ENCODE measurements around the gene N4BP2L2.

The N4BP2L2 gene

DNA sequence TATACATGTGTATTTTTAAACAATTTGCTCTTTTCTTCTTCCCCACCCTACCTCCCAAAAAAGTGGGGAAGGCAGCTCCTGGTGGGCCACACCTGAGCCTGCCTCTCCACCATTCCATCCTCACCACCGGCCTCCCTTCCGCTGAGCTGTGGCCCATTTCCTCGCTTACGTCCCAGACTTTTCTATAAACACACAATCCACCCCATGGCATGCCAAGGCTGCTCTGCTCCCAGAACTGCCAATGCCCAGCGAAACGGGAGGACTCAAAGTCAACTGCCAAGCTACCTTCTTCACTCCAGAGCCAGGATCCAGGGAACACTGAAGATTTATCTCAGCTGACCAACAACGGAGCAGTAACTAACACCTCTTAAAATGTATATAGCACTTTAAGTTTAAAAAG, 113.4 kb downstream of the N4BP2L2 start:
- no peak for DNase-seq

DNA sequence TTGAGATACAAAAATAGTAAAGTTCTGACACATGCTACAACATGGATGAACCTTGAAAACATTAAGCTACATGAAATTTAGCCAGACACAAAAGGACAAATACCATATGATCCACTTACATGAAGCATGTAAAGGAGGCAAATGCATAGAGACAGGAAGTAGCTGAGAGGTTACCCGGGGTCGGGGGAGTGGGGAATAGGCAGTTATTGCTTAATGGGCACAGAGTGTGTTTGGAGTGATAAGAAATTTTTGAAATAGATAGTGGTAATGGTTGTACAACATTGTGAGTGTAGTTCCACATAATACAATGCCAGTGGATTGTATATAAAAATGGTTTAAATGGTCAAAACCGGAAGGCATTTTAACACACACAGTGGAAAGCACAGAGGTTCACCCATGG, 115.0 kb downstream of the N4BP2L2 start:
- DNase-seq = peak; percentile 96

DNA sequence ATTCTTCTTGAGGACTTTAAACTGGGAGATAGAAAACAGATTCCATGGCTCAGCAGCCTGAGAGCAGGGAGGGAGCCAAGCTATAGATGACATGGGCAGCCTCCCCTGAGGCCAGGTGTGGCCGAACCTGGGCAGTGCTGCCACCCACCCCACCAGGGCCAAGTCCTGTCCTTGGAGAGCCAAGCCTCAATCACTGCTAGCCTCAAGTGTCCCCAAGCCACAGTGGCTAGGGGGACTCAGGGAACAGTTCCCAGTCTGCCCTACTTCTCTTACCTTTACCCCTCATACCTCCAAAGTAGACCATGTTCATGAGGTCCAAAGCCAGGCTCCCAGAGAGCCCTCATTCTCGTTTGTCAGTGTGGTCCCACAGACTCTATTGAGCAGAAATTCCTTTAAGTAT, 118.7 kb downstream of the N4BP2L2 start:
- no peak for DNase-seq

DNA sequence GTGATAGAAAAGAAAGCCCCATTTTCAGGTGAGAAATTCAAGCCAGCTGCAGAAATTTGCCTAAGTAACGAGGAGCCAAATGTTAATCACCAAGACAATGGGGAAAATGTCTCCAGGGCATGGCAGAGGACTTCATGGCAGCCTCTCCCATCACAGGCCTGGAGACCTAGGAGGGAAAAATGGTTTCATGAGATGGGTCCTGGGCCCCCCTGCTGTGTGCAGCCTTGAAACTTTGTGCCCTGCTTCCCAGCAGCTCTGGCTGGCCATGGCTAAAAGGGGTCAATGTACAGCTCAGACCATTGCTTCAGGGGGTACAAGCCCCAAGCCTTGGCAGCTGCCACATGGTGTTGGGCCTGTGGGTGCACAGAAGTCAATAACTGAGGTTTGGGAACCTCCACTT, 120.6 kb downstream of the N4BP2L2 start:
- no peak for DNase-seq

DNA sequence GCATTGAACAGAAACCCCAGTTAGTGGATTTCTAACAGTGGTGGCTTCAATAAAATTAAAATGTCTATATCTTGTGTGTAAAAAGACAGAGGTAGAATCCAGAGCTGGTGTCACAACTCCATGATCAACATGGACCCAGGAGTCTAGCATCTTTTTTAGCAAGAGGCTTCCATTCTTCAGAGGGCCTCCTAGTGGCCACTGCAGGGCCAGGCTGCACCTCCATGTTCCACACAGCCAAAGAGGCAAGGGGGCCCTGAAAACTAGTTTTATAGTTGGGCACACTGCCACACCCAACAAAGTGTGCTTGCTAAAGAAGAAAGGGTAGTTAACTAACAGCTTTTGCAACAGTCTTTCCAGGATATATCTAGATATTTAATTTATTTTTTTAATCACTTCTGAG, 123.6 kb downstream of the N4BP2L2 start:
- DNase-seq = peak; percentile 76

DNA sequence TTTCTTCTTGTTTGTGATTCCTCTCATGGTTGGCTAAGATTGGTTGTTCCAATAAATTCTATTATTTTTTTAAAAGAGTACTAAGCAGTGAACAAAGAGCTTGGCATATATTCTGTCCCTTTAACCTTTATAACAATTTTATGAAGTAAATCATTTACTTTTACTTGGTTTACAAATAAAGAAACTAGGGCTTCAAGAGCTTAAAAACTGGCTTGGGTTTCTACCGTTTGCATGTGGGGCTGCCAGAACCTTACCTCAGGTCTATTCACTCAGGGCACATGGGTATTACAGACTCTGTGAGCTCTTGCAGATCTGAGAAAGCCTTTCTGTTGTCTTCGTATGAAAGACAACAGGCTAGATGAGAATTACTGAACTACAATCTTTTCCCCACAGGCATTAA, 124.0 kb downstream of the N4BP2L2 start:
- no peak for DNase-seq

DNA sequence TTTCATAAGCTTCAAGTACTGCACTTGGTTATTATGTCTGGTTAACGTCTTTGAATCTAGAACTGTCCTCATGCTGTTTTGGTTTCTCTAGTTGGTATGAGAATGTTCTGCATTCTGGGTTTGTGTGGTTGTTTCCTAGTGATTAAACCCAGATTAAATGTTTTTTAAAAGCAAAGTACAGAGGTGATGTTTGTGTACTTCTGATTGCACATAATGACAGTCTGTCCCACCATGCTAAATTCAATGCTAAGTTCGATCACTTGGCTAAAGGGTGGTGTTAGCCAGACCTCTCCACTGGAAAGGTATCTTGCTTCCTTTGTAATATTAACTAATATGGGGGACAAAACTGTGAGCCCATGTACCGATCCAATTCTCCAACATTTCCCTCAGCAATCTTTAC, 125.3 kb downstream of the N4BP2L2 start:
- no peak for DNase-seq

DNA sequence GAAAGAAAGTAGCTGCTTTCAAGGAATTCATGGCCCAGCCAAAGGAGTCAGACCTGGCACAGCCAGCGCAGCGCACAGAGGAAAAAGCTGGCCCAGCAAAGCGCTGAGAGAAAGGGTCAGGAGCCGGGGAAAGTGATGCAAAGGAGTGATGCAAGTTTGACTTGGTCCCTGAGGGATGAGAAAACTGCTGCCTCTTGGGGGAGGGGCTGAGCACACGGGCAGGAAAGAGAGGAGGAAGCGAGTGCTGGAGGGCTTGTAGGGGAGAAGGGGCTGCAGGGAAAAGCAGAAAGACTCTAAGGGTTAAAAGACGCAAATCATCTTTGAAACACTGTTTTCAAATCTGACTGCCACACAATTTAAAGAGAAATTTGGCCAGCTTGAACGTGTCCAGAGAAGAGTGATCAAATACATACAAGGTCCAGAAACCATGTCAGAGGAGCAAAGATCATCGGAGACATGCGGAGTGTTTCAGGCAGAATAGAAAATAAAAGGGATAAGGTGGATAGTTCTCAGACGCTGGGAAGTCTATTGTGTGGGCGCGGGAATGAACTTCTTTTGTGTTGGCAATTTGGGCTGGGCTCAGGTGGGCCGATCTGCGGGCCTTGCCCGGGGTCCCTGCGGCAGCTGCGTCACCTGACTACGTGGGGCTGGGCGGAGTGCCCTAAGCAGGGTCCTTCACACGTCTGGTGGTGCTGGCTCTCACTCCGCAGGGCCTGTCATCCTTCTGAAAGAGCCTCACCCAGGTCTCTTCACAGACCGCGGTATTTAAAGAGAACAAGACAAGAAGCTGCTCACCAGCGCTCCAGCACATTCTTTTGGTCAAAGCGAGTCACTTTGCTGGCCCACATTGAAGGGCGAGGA, 128.8 kb downstream of the N4BP2L2 start:
- DNase-seq = peak; percentile 32

DNA sequence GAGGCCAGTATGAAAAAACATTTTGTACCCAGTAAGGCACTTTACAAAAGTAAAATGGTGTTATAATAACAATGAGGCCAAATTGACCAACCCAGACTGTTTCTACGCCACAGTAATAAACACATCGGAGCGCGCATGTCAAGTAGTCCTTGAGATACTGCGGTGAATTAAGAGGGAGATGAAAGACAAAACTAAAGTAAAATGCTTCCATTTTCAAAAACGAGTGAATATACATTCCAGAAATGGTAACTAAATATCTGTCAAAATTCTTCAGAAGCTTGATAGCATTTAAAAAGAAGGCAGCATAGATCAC, 129.6 kb downstream of the N4BP2L2 start:
- no peak for DNase-seq

DNA sequence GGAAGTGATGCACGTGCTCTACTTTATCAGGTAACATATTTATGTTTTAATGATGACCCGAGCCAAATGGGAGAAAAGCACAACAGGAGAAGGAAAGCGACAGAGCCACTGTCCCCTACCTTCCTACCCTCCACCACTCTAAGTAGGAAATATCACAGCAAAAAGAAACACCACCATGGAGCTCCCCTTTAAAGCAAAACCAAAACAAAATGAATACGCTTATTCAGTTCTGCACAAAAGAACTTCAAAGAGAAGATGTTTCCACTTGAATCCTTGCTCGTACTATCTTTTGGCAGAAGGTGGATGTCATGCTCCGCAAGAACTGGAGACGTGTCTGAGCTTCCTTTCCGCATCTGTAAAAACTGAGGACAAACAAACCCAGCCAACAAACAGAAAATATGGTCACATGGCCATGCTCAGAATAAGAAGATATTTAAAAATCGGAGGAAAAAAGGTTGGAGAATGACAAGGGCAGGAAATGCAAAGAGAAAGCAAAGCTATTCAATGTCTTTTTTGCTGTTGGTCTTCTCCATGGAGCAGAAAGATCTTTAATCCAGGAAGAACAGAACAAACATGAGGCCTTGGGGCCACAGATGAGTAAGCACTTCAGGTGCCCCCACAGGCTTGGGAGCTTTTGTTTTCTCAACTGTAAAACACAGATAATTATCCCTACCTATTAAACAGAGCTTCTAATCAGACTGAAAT, 130.1 kb downstream of the N4BP2L2 start:
- peak; percentile 44 for DNase-seq

DNA sequence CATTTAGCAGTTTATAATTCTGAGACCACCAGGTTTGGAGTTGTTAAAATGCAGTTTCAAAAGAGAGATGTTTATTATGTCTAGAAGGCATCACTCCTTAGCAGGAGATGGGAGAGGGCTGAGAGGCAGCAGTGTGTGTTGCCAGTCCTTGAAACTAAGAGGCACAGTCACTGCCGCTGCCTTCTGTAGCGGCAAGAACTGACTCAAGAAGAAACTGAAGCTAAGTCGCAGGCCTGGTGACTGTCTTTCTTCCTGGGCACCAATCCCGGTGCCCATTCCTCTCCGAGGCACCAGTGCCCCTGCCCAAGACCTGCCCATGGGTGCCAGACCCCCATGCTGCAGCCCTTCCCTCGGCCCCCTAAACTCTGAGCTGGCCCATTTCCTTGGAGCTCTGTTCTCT, 130.7 kb downstream of the N4BP2L2 start:
- no peak for DNase-seq

DNA sequence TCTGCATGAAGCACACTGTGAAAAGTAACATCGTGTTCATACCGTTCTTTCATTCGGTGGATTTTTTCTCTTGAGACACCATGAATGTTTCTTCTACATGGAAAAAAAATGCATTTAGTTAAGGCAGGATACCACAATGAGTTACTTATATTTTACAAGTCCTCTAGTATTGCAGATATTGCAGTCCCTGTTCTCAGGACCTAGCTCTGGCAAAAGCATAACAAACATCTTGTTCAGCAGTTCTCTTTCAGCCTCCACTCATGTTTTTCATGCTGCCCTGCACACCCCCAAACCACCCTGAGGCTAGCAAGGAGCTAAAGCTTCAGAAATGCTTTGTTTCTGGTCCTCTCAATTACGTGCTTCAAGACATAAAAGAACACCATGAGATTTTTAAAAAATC, 135.5 kb downstream of the N4BP2L2 start:
- DNase-seq = no peak

DNA sequence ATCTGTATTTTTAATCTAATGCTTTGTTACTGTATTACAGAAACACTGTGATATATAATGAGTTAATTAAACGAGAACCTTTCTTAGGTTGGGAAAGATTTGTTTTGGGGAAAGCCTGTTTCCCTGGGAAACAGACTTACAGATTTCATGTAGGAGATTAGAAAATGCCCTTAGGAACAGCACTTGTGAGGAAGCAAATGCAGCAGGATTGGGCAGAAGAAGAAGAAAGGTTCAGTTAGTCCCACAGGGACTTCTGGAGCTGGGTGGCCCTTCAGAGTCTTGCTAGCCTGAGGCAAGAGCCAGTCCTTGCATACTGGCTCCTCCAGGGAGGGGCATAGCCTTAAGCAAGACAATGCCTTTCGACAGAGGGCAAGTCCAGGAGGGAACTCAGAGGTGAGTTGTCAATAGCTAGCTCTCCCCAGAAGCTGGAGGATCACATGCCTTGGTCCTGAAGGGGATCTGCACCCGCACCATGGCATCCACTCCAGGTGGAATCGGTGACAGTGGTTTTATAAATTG, 147.4 kb downstream of the N4BP2L2 start:
- DNase-seq = no peak

DNA sequence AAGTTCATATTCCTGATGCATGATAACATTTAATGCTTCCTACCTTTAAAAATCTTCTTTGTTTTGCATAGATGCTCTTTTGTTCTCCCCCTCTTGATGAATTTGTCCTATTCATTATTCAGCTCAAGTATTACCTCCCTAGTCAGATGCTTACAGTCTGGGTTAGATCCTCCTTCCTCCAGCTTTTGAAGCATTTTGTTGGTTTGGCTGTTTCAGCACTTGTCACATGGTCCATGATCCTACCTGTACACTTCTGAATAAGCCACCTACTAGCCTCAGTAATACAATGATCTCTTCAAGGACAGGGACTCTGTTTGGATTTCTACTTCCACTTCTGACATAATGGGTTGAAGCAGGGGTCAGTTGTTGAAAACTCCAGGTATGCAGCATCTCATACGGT, 148.1 kb downstream of the N4BP2L2 start:
- no peak for DNase-seq

DNA sequence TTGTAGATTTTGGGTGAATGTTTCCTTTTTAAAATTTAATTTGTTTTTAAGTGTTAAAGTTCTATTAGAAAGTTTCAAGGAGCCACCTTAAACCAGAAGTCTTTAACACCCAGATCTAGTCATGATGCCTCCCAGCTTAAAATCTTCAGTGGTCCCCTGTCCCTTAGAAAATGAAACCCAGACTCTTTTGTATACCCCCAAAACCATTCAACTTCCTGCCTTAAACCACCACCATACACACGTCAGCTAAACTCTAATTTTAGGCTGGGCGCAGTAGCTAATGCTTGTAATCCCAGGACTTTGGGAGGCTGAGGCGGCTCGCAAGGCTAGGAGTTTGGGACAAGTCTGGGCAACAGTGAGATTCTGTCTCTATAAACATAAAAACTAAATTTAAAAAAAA, 148.5 kb downstream of the N4BP2L2 start:
- peak; percentile 17 for DNase-seq

DNA sequence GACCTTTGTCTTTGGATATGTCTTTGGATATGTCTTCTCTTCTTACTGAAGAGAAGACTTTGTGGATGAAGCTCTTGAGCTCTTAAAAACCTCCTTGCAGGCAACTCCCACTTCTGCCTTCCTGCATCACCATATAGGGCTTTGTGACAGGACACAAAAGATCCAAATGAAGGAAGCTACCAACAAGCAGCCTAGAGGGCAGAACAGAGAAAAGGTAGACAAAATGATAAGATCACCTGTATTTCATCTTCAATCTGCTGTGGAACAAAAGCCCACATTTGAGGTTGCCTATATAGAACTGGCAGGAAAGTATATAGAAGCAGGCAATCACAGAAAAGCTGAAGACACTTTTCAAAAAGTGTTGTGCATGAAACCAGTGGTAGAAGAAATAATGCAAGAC, 153.2 kb downstream of the N4BP2L2 start:
- DNase-seq = no peak

DNA sequence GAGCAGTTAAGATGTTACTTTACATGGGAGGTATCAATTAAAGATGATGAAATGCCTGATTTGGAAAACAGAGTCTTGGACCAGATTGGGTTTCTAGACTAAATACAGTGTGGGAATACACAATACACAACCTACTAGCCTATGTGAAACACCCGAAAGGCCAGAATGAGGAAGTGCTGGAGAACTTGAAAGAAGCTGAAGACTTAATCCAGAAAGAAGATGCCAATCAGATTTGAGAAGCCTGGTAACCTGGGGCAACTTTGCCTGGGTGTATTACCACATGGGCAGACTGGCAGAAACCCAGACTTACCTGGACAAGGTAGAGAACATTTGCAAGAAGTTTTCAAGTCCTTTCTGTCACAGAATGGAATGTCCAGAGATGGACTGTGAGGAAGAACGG, 153.9 kb downstream of the N4BP2L2 start:
- DNase-seq = peak; percentile 50

DNA sequence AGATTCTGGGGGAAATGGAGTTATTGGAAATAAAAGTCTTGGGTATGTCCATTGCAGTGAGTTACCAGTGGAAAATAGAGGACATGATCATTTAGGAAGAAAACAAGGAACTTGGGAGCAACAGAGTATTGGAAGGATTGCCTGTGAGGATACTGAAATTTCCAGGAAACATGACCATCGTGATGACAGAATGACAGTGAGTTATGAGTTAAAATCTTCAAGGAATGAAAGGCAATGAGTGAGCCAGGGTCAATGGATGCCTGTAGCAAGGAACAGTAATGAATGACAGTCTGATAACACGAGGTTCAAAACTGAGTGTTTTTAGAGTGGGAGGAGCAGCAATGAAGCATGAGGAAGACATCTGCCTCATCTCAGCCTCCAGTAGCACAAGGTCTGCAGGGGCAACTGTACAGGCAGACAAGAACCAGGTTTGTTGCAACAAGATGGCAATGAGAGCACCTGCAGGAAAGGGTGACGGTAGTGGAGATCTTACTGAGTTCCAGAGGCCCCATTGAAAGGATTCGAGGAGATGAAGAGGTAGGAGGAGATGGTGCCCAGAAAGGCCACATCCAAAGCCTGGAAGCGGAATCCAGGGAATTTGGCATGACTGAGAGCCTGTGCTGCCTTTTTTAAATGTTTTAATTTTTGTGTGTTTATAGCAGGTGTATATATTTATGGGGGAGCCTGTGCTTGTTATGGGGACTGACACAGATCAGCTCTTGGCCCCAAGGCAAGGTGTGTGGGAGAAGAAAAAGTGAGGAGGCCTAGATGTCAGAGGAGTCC, 154.6 kb downstream of the N4BP2L2 start:
- no peak for DNase-seq
